ENCODE measurements around the gene CFP. TPM values are rescaled to one million over a fixed set of nuclear protein-coding genes. Genes with fewer than 3 reads are reported as not detected.
"Not testable (repeated sequence)": the region's sequence is repeated elsewhere in the genome, so short reads cannot be mapped to it uniquely, and the experiment has no call there.

Gene CFP
- total RNA-seq, 1 experiment from 2014 or later, result 2.0 TPM

DNA sequence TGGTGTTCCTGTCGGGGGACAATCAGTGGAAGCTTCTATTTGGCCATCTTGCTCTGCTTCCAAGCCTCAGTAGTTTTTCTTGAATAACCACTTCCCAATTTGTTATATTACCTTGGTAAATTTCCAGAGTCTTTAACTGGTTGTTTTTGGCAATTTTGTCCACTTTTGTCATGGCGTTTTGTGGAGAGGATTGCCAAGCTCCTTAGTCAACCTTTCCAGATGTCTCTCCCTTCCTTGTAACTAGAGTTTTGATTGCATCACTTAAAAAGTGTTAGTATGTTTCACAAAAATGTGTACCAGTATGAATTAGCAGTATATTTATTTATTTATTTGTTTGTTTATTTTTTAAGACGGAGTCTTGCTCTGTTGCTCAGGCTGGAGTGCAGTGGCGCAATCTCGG is 45.0 kb upstream of the CFP start:
- Mint-ChIP-seq H3K4me3 (no peak overlapping the region), H3K9me3 (peaks cover 17% of the 10 kb centered on the region), H3K27me3 (ENCODE audit: low read depth) (peaks cover 12% of the 10 kb centered on the region), H3K36me3 (peaks cover 3% of the 10 kb centered on the region; the same call in 1 of the 2 replicates), H3K27ac (no peak overlapping the region), H3K4me1 (no peaks in the 10 kb centered on the region)
- CTCF ChIA-PET, result no interaction called here
- ATAC-seq (no peak), DNase-seq (ENCODE audit: low spot score) (no peak)
- no peak for TF ChIP-seq NFYB (CRISPR knock-in tag; conservative IDR thresholded peaks at IDR 0.05; ENCODE audit: low read depth)
- TF ChIP-seq, protein P1, sequence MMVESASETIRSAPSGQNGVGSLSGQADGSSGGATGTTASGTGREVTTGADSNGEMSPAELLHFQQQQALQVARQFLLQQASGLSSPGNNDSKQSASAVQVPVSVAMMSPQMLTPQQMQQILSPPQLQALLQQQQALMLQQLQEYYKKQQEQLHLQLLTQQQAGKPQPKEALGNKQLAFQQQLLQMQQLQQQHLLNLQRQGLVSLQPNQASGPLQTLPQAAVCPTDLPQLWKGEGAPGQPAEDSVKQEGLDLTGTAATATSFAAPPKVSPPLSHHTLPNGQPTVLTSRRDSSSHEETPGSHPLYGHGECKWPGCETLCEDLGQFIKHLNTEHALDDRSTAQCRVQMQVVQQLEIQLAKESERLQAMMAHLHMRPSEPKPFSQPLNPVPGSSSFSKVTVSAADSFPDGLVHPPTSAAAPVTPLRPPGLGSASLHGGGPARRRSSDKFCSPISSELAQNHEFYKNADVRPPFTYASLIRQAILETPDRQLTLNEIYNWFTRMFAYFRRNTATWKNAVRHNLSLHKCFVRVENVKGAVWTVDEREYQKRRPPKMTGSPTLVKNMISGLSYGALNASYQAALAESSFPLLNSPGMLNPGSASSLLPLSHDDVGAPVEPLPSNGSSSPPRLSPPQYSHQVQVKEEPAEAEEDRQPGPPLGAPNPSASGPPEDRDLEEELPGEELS (CRISPR knock-in tag; IDR thresholded peaks at IDR 0.05), result no peak
- POLR2A ChIA-PET, result no interaction called here

DNA sequence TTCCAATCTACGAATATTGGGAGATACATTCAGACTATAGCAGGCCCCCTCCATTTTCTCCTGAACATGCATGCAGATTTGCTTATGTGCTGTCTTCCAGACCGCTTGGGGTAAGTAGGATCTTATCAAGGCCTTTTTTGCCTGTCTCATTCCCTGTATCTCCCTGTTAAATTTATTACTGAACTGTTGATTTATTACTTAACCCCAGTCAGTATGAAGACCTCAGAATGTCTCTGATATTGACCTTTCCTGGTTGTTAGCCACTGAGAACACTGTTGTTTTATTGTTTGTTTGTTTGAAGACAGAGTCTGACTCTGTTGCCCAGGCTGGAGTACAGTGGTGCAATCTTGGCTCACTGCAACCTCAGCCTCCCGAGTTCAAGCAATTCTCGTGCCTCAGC is 36.1 kb upstream of the CFP start:
- H3K27ac Mint-ChIP-seq; ATAC-seq; H3K9me3 Mint-ChIP-seq; CTCF ChIA-PET; H3K4me3 Mint-ChIP-seq; H3K4me1 Mint-ChIP-seq; DNase-seq (ENCODE audit: low spot score); POLR2A ChIA-PET; H3K36me3 Mint-ChIP-seq: not testable (repeated sequence)
- H3K27me3 Mint-ChIP-seq (ENCODE audit: low read depth), result peaks cover 12% of the 10 kb centered on the region

DNA sequence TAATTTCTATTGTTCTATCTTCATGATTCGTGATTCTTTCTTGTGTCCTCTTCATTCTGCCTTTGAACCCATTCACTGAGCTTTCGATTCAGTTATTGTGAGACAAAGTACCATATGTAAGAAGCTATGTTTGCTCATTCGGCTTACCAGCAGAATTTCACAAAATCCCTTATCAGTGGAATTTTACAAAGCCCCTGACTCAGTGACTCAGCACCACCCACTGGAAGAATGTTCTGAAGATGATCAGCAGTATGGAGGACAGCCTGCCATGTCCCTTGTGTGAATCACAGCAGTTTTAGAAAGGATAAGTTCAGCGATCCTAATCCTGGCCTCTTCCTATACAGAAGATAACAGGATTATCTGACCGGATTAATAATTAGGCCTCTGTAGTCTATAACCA is 35.0 kb upstream of the CFP start:
- H3K9me3 Mint-ChIP-seq, result no peaks in the 10 kb centered on the region
- POLR2A ChIA-PET, result no interaction called here

More for the DNA sequence above, 35.0 kb upstream of the CFP start:
- no peaks in the 10 kb centered on the region for H3K4me1 Mint-ChIP-seq
- H3K27ac Mint-ChIP-seq, result no peak overlapping the region
- H3K4me3 Mint-ChIP-seq, result no peak overlapping the region
- TF ChIP-seq SMAD4 (CRISPR knock-in tag; IDR thresholded peaks at IDR 0.05) (no peak), FOXP1 (CRISPR knock-in tag; IDR thresholded peaks at IDR 0.05; ENCODE audit: borderline replicate concordance) (no peak), OVOL2 (CRISPR knock-in tag; IDR thresholded peaks at IDR 0.05; ENCODE audit: borderline replicate concordance) (no peak), ATF1 (CRISPR knock-in tag; IDR thresholded peaks at IDR 0.05) (no peak), KAT7 (CRISPR knock-in tag; IDR thresholded peaks at IDR 0.05; ENCODE audit: borderline replicate concordance) (no peak), NFATC4 (CRISPR knock-in tag; IDR thresholded peaks at IDR 0.05) (no peak), ZNF416 (CRISPR knock-in tag; IDR thresholded peaks at IDR 0.05) (no peak), MXD4 (CRISPR knock-in tag; IDR thresholded peaks at IDR 0.05; ENCODE audit: borderline replicate concordance) (no peak)
- TF ChIP-seq, protein P2, sequence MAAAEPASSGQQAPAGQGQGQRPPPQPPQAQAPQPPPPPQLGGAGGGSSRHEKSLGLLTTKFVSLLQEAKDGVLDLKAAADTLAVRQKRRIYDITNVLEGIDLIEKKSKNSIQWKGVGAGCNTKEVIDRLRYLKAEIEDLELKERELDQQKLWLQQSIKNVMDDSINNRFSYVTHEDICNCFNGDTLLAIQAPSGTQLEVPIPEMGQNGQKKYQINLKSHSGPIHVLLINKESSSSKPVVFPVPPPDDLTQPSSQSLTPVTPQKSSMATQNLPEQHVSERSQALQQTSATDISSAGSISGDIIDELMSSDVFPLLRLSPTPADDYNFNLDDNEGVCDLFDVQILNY (CRISPR knock-in tag; IDR thresholded peaks at IDR 0.05), result no peak
- TF ChIP-seq, protein P3, sequence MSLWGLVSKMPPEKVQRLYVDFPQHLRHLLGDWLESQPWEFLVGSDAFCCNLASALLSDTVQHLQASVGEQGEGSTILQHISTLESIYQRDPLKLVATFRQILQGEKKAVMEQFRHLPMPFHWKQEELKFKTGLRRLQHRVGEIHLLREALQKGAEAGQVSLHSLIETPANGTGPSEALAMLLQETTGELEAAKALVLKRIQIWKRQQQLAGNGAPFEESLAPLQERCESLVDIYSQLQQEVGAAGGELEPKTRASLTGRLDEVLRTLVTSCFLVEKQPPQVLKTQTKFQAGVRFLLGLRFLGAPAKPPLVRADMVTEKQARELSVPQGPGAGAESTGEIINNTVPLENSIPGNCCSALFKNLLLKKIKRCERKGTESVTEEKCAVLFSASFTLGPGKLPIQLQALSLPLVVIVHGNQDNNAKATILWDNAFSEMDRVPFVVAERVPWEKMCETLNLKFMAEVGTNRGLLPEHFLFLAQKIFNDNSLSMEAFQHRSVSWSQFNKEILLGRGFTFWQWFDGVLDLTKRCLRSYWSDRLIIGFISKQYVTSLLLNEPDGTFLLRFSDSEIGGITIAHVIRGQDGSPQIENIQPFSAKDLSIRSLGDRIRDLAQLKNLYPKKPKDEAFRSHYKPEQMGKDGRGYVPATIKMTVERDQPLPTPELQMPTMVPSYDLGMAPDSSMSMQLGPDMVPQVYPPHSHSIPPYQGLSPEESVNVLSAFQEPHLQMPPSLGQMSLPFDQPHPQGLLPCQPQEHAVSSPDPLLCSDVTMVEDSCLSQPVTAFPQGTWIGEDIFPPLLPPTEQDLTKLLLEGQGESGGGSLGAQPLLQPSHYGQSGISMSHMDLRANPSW (CRISPR knock-in tag; conservative IDR thresholded peaks at IDR 0.05; ENCODE audit: low read depth), result no peak
- TF ChIP-seq, protein P4, sequence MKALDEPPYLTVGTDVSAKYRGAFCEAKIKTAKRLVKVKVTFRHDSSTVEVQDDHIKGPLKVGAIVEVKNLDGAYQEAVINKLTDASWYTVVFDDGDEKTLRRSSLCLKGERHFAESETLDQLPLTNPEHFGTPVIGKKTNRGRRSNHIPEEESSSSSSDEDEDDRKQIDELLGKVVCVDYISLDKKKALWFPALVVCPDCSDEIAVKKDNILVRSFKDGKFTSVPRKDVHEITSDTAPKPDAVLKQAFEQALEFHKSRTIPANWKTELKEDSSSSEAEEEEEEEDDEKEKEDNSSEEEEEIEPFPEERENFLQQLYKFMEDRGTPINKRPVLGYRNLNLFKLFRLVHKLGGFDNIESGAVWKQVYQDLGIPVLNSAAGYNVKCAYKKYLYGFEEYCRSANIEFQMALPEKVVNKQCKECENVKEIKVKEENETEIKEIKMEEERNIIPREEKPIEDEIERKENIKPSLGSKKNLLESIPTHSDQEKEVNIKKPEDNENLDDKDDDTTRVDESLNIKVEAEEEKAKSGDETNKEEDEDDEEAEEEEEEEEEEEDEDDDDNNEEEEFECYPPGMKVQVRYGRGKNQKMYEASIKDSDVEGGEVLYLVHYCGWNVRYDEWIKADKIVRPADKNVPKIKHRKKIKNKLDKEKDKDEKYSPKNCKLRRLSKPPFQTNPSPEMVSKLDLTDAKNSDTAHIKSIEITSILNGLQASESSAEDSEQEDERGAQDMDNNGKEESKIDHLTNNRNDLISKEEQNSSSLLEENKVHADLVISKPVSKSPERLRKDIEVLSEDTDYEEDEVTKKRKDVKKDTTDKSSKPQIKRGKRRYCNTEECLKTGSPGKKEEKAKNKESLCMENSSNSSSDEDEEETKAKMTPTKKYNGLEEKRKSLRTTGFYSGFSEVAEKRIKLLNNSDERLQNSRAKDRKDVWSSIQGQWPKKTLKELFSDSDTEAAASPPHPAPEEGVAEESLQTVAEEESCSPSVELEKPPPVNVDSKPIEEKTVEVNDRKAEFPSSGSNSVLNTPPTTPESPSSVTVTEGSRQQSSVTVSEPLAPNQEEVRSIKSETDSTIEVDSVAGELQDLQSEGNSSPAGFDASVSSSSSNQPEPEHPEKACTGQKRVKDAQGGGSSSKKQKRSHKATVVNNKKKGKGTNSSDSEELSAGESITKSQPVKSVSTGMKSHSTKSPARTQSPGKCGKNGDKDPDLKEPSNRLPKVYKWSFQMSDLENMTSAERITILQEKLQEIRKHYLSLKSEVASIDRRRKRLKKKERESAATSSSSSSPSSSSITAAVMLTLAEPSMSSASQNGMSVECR (CRISPR knock-in tag; IDR thresholded peaks at IDR 0.05; ENCODE audit: borderline replicate concordance), result no peak
- TF ChIP-seq, protein P5, sequence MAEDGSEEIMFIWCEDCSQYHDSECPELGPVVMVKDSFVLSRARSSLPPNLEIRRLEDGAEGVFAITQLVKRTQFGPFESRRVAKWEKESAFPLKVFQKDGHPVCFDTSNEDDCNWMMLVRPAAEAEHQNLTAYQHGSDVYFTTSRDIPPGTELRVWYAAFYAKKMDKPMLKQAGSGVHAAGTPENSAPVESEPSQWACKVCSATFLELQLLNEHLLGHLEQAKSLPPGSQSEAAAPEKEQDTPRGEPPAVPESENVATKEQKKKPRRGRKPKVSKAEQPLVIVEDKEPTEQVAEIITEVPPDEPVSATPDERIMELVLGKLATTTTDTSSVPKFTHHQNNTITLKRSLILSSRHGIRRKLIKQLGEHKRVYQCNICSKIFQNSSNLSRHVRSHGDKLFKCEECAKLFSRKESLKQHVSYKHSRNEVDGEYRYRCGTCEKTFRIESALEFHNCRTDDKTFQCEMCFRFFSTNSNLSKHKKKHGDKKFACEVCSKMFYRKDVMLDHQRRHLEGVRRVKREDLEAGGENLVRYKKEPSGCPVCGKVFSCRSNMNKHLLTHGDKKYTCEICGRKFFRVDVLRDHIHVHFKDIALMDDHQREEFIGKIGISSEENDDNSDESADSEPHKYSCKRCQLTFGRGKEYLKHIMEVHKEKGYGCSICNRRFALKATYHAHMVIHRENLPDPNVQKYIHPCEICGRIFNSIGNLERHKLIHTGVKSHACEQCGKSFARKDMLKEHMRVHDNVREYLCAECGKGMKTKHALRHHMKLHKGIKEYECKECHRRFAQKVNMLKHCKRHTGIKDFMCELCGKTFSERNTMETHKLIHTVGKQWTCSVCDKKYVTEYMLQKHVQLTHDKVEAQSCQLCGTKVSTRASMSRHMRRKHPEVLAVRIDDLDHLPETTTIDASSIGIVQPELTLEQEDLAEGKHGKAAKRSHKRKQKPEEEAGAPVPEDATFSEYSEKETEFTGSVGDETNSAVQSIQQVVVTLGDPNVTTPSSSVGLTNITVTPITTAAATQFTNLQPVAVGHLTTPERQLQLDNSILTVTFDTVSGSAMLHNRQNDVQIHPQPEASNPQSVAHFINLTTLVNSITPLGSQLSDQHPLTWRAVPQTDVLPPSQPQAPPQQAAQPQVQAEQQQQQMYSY (CRISPR knock-in tag; IDR thresholded peaks at IDR 0.05), result no peak
- TF ChIP-seq, protein P1 (CRISPR knock-in tag; IDR thresholded peaks at IDR 0.05), result no peak
- ATAC-seq (no peak), DNase-seq (ENCODE audit: low spot score) (no peak)
- peaks cover 11% of the 10 kb centered on the region for H3K27me3 Mint-ChIP-seq (ENCODE audit: low read depth)
- H3K36me3 Mint-ChIP-seq, result no peaks in the 10 kb centered on the region
- CTCF ChIA-PET, result no interaction called here

Data from WTC11 (cell line).